Gastrocnemius medialis (tissue), 4 donors: ENCODE measurements around the gene BOD1L1.

ENCODE experiments used
- CTCF ChIP-seq, 5 experiments: fragments of 450-650 bp in 3 of 5; fragments of 200-600 bp in 2 of 5; sonication (generic) in 2 of 5; IDR thresholded peaks in 4 of 5; conservative IDR thresholded peaks in 1 of 5; 1 replicate in 4 of 5; 2 replicates in 1 of 5; pipeline ENCODE4 v1.5.1; 2016 to 2019; ENCODE audit warnings: antibody characterized with exemption in 5 of 5, mild to moderate bottlenecking in 3 of 5, moderate library complexity in 3 of 5
- POLR2A ChIP-seq, 2 donors: fragments of 450-650 bp; IDR thresholded peaks; one replicate each; pipeline ENCODE4 v1.6.1; 2017; ENCODE audit warnings: antibody characterized with exemption in 2 of 2, mild to moderate bottlenecking in 2 of 2, moderate library complexity in 2 of 2

GRCh38 chr4:13584481-13584880 lies 43.0 kb downstream of the BOD1L1 start:
- no peak for TF ChIP-seq CTCF (IDR thresholded peaks at IDR 0.05 in 4 of 5, conservative IDR thresholded peaks at IDR 0.05 in 1 of 5)
- TF ChIP-seq POLR2A (IDR thresholded peaks at IDR 0.05): no peak
